H1 (cell line): ENCODE measurements around the gene ATP6V0D1. TPM values are rescaled to one million over a fixed set of nuclear protein-coding genes. Genes with fewer than 3 reads are reported as not detected.

Experiments used
- BRCA1 ChIP-seq: IDR thresholded peaks from 2 replicates; pipeline ENCODE4 v1.6.1; 2012; ENCODE audit warnings: low read depth, low read length, improper control_type of control experiment
- PHF8 ChIP-seq: fragments of 200-600 bp; sonication (generic); conservative IDR thresholded peaks from 2 replicates; pipeline ENCODE4 v1.7.1; 2012; ENCODE audit warnings: low read depth, mild to moderate bottlenecking, inconsistent platforms, low read length, moderate library complexity
- SIRT6 ChIP-seq: IDR thresholded peaks from one replicate; pipeline ENCODE4 v1.7.1; 2012; ENCODE audit warnings: low read length, inconsistent platforms
- SP2 ChIP-seq: IDR thresholded peaks from 2 replicates; pipeline ENCODE4 v1.6.1; 2012; ENCODE audit warnings: mild to moderate bottlenecking, low read length, inconsistent platforms
- polyA plus RNA-seq, 7 experiments: library from polyadenylated mRNA; depleted of rRNA in 3 of 7; stranded (reverse) in 5 of 7; unstranded in 2 of 7; fragments of >200 nt in 5 of 7; fragments of 200-250 nt in 2 of 7; gene quantifications; 1 replicate in 5 of 7; 2 replicates in 1 of 7; 4 replicates in 1 of 7; pipeline versions ENCODE4 v1.2.1 to v1.2.3, GENCODE V29; 2011 to 2013; ENCODE audit warnings: missing spikeins in 2 of 7, mixed read lengths in 2 of 7
- total RNA-seq: library from RNA; stranded (reverse); fragmentation: NEBNext Ultra II Directional; extraction: Animal tissue kit (Norgen Biotek cat#: 25700); gene quantifications from 2 replicates; pipeline ENCODE4 v1.2.1, GENCODE V29; 2021

ATP6V0D1 gene
- total and polyA plus RNA-seq, 2 of the 8 experiments (the other 6 are each of a cell fraction or from before 2014, with no cell fraction given), result 47.3 to 134 TPM

GRCh38 chr16:67449336-67449735 is 31.6 kb downstream of the ATP6V0D1 start (continued):
- no peak for TF ChIP-seq BRCA1
- TF ChIP-seq PHF8, result no peak
- no peak for TF ChIP-seq SP2
- no peak for TF ChIP-seq SIRT6
